ENCODE data around the gene F8.
A peak's percentile ranks its signal among the peaks of the same experiment; 100 is the strongest.

Gene F8

DNA sequence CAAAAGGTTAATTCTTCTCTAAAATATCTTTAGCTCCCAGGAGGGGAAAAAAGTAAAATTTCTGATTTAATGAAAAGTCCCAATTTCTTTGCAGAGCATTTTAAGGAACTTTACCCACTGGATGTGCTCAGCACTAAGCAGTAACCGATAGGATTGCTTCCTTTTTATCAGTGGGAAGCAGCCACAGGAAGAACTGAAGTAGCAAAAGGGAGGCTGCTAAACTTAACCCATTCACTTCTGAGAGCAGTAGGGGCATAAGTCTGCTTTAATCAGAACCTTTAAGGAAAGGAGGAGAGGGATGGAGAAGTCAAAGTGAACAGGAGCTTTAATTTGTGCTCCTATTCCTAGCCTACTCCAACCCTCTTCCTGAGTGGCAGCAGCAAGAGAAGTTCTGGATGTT lies at the start of gene F8:
Gene F8 (minus strand): TSS at position 139 of the 400 bp plus-strand sequence. CDS start 171 bp downstream, outside the sequence.
- no peak for DNase-seq

DNA sequence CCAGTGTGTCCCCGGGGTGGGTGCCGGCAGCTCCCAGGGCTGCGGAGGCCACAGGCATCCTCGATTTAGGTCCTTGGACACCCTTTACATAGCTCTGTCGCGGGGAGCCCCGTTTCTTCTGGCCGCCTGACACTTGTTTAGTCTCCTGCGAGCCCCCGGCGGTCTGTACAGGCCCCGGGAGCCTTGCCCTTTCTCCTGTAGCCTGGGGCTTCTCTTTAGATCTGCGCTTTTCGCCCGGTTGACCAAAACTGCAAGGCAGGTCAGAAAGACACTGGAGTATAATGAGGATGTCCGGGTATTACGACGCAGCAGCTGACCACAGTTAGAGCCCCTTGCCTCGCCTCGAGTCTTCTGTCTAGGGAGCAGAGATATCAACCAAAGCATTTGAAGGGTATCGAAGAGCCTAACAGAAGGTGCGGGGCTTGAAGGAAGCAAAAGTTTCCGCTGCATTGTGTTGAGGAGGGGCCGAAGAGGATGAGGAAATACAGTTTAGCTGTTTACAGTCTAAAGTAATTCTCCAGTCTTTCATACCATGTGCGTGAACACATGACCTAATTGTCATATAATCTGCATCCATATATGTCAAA lies 49.3 kb upstream of the F8 start:
- DNase-seq, result no peak

DNA sequence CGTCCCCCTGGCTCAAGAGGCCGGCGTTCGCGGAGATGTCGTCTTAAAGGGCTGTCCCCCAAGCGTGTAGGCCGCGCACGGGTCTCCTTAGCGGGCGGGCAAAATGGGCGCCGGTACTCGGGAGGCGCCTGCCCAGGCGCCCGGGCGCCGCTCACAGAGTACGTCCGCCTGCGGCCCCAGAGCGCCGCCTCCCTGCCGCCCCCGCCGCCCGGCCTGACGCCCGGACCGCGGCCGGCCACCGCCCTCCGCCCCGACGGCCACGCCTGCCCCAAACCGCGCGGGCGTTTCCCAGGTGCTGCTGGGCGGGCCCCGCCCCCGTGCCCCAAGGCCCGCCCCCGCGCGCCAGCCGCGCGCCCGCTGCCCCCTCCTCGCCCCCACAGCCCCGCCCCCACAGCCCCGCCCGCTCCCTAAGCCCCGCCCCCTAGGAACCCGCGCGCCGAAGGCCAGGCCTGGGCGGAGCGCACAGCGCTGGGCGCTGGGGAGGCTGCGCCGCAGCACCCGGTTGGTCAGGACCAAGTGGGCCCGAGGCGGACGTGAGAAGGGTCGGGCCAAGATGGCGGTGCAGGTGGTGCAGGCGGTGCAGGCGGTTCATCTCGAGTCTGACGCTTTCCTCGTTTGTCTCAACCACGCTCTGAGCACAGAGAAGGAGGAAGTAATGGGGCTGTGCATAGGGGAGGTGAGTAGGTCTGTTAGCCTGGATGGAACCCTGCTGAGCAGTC lies 48.6 kb upstream of the F8 start, which contains the start of the genes BRCC3, CMC4 and MTCP1:
Gene BRCC3 (plus strand): TSS at position 534 of the 719 bp plus-strand sequence. CDS start 20 bp downstream, at position 554.
Gene CMC4 (minus strand): TSS at position 162 of the 719 bp plus-strand sequence. CDS start 7,113 bp downstream, outside the sequence.
Gene MTCP1 (minus strand): TSS at position 162 of the 719 bp plus-strand sequence. CDS start 5,126 bp downstream, outside the sequence.
- peak; percentile 85 for DNase-seq

- DNase-seq, result no peak
Measured at GRCh38 chrX:155070663-155070974, 48.1 kb upstream of the F8 start.

DNA sequence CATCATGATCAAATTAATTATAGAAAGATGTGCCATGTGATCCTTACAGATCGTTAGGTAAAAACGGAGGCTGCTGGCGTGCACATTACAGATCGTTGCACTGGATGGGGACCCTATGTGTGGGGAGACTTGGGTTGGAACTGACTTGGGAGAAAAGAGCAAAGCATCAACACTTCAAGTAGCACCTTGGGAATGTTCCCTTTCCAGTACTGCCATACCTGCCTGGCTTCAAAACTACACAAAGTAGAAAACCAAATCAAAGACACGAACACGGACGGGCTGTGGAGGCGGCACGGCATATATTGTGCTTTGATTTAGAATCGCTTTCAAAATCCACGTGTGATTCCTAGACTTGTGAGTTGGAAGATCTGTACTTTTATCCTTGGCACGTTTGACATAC lies 47.5 kb upstream of the F8 start:
- no peak for DNase-seq

- DNase-seq, result no peak
Measured at GRCh38 chrX:155069414-155069813, 46.9 kb upstream of the F8 start.

DNA sequence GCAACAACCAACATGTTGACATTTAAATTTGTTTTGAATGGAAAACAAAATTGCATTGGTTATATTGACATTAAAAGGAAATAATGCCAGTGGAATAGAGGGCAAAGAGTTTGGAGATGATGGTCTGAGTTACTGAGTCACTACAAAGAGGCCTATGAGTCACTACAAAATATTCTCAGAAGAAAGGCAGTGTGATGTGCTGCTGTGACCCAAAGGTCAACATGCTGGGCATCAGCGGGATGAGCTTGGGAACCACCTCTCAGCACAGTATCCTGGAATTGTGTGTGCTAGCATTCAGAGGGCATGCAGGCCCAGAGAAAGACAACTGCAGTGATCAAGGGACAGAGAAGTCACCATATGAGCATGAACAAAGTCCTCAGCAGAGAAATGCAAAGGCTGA lies 45.6 kb upstream of the F8 start:
- no peak for DNase-seq

GRCh38 chrX:155065035-155065734 lies 42.7 kb upstream of the F8 start:
- no peak for DNase-seq

DNA sequence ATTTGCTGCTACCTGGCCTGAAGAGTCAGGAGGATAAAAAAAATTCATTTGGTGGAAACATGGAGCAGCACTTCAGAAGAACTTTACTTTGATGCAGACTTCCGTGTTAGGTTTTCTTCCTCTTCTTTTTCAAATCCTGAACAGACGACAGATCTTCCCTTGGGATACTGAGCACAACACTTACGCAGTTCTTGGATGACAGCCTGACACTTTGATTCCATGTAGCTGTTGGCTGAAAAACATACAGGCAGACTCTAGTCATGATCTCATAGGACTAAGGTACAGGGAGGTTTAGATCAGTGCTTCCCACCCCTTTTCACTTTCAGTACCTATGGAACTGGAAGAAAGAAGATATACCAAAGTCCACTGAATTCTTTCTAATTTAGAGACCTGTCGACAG lies 39.2 kb upstream of the F8 start:
- DNase-seq, result no peak

DNA sequence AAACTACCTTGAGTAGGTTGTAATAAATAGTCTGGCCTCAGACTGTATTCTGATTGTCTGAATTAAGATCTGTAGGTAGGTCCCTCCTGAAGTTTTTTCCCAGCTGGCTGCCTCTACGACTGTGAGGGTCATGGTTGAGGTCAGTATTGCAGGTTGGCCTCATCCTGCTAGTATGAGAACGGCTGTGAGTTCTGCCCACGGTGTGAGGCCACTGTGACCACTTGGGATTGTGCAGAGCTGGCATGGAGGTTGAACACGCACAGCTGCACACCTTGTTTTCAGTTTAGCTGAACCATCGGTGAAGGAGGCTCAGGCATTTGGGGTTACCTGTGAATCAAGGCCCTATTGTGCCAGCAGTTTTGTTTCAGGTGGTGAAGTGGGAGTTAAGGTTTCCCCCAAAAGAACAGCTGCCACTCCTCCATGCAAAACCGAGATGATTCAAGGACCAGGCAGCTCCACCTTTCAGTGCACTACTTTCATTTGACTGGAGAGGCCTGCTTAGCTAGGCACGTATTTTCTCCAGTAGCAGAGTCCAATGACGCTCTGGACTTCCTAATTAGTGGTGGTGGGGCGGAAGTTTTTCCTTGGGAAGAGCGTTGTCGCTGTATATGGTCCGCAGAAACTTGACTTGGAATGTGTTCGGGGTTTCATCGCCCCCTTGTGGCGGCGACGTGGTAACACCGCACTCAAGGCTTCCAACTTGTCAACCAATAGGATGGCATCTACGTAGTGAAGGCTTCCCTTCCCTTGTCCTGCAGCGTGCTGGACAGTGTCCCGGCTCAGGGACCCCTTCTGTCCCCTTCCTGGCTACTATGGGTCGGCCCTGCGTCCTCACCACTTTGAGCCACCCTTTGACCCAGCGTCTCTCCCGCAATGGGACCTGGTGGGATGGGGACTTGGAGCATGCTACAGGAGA lies 34.6 kb upstream of the F8 start:
- DNase-seq, result peak; percentile 19

GRCh38 chrX:155056471-155056870 lies 33.9 kb upstream of the F8 start:
- no peak for DNase-seq

- no peak for DNase-seq
Measured at GRCh38 chrX:155055494-155055893, 33.0 kb upstream of the F8 start.

- DNase-seq, result no peak
Measured at GRCh38 chrX:155054255-155054654, 31.7 kb upstream of the F8 start.

DNA sequence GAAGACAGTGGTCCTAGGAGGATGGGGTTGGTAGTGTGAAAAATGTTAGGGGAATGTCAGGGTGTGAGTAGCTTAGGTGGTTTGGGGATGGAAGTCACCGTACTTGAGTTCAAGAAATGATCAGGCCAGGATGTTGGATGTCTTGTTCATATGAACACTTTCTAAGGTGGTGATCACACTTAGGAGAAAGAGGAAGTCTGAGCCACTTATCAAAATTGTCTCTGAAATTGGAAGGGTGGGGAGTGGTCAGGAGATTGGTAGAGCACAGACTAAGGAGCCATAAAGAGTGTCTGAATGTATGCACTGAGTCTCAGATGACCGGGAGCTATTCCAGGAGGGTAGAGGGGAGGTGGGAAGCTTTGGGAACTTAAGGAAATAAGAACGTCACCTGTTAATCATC lies 31.1 kb upstream of the F8 start:
- no peak for DNase-seq

DNA sequence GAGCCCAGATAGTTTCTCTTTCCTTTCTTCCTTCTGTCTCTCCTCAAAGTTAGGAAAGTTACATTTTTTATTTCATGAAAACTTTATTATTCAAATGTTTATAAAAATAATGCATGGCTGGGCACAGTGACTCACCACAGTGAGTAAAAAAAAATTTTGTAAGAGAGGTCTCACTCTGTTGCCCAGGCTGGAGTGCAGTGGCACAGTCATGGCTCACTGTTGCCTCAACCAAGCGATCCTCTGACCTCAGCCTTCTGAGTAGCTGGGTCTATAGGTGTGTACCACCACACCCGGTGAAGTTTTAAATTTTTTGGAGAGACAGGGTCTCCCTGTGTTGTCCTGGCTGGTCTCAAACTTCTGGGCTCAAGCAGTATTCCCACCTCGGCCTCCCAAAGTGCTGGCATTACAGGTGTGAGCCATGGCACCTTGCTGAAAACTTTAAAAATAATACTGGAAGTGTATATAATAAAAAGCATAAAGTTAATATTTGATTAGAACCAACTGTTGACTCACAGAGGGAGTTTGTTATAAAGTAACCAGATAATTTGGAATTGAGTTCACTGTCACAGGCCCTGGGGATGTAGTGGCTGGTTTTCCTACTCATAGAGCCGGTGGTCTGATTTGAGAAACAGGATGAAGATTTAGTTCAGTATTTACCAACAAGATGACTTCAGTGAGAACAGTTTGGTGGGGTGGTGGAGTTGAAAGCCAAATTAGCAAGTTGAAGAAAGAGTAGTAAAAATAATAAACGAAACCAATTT lies 30.4 kb upstream of the F8 start:
- no peak for DNase-seq

GRCh38 chrX:155048977-155049619 lies 26.6 kb upstream of the F8 start:
- no peak for DNase-seq

DNA sequence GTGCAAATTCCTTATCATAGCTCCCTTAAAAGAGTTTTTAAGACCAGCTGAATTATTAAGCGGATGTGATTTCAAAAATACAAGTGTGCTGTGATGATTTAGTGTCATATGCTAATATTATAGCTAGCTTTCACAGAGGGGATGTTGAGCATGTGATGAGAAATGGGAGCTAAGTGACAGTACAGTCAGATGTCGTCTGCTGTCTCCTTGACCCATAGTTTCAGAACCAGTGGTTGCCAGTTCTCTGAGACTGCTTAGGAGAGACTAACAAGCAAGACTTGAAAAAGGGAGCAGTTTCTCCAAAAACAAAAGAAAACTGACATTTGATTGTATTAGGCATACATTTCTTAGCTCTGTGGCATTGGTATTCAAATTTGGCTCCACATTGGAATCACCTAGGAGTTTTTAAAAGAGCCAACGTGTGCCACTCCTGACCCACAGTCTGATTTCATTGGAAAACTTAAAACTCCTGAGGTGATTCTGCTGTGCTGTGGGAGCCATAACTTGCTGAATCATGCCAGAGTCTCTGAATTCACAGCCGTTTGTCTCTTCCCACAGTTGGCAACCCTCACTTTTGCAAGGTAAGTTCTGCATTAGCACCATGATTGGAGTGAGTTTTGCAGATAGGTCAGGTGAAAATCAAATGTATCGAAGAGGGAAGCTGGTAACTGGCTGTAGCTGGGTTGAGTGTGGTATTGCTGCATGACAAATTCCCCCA lies 24.4 kb upstream of the F8 start:
- DNase-seq, result no peak

- no peak for DNase-seq
Measured at GRCh38 chrX:155046129-155046810, 23.7 kb upstream of the F8 start.

GRCh38 chrX:155035688-155036087 lies 13.2 kb upstream of the F8 start:
- DNase-seq, result no peak

DNA sequence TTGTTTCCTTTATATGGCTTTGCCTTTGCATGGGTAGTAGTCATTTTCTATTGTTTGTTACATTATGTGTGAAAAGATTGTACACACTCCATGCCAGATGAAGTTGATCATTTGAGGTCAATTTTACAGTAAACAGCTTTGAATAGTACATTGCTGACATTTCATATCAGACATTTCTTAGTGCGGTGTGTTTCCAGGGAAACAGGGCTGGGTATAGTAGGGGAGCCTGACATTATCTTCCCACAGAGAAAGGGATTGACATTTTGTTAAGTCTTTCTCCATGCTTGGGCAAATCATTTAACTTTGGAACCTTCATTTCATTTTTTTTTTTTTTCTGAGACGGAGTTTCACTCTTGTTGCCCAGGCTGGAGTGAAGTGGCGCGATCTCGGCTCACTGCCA lies 9.1 kb upstream of the F8 start:
- no peak for DNase-seq
